IMR-90 (cell line): Measurements from ENCODE around the gene SLC30A1.

ENCODE experiments used
- MXI1 ChIP-seq: IDR thresholded peaks from 2 replicates; pipeline ENCODE4 v1.6.1; 2012; ENCODE audit warnings: low read depth, mild to moderate bottlenecking, low read length, moderate library complexity, borderline replicate concordance
- RAD21 ChIP-seq: IDR thresholded peaks from 2 replicates; pipeline ENCODE4 v1.6.1; 2012; ENCODE audit warnings: low read length, improper control_type of control experiment
- RCOR1 ChIP-seq: IDR thresholded peaks from 2 replicates; pipeline ENCODE4 v1.6.1; 2012; ENCODE audit warnings: mild to moderate bottlenecking, low read length, improper control_type of control experiment; ENCODE audit not compliant: insufficient replicate concordance
- SMC3 ChIP-seq: fragments of 150-350 bp; IDR thresholded peaks from 2 replicates; pipeline ENCODE4 v1.6.1; 2016; ENCODE audit warnings: low read depth, mild to moderate bottlenecking, antibody characterized with exemption, low read length, moderate library complexity
- TF ChIP-seq, protein P1 (sequence below): conservative IDR thresholded peaks from 2 replicates; pipeline ENCODE4 v1.5.1; 2012; ENCODE audit warnings: mild to moderate bottlenecking, low read depth, low read length, improper control_type of control experiment

DNA sequence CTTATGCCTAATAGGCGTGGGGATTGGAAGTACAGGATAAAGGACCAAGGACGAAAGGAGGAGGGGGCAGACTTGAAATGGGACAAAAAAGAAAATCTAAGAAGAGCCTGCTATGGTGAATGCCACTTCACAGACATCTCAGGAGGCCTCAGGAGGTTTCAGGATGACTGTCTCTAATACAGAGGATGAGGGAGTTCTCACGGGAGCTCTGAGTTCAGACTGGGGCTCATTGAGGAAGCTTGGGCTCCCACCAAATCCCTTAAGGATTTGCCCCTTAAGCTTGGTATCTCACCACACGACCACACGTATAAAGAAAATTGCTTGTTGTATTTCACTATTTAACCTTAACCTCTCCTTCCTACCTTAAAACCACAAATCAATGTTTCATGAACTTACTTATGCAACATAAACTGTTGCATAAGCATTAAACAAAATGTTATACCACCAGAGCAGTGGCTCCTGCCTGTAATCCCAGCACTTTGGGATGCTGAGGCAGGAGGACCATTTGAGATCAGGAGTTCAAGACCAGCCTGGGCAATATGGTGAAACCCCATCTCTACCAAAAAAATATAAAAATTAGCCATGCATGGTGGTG is 12.4 kb downstream of the SLC30A1 start:
- TF ChIP-seq, protein P1, sequence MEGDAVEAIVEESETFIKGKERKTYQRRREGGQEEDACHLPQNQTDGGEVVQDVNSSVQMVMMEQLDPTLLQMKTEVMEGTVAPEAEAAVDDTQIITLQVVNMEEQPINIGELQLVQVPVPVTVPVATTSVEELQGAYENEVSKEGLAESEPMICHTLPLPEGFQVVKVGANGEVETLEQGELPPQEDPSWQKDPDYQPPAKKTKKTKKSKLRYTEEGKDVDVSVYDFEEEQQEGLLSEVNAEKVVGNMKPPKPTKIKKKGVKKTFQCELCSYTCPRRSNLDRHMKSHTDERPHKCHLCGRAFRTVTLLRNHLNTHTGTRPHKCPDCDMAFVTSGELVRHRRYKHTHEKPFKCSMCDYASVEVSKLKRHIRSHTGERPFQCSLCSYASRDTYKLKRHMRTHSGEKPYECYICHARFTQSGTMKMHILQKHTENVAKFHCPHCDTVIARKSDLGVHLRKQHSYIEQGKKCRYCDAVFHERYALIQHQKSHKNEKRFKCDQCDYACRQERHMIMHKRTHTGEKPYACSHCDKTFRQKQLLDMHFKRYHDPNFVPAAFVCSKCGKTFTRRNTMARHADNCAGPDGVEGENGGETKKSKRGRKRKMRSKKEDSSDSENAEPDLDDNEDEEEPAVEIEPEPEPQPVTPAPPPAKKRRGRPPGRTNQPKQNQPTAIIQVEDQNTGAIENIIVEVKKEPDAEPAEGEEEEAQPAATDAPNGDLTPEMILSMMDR: no peak
- no peak for TF ChIP-seq MXI1
- no peak for TF ChIP-seq SMC3
- TF ChIP-seq RAD21: no peak
- TF ChIP-seq RCOR1: no peak
